SH-SY5Y (cell line): ENCODE data around the gene ZBTB7C.

Experiments used
- GATA2 ChIP-seq: IDR thresholded peaks from 2 replicates; pipeline ENCODE4 v1.6.1; 2011; ENCODE audit warnings: mild to moderate bottlenecking, low read depth, low read length
- GATA3 ChIP-seq: IDR thresholded peaks from 2 replicates; pipeline ENCODE4 v1.6.1; 2011; ENCODE audit warnings: low read depth, mild to moderate bottlenecking, low read length, moderate library complexity

GRCh38 chr18:47999801-48000248, 409.4 kb downstream of the ZBTB7C start:
- TF ChIP-seq GATA3 (no peak), GATA2 (no peak)
